GM12873 (cell line): ENCODE data around the gene SLK.

Experiments used
- CTCF ChIP-seq: IDR thresholded peaks from 2 replicates; pipeline ENCODE4 v1.5.1; 2012; ENCODE audit warnings: low read depth, mild to moderate bottlenecking, moderate library complexity, low read length, control low read depth; ENCODE audit not compliant: insufficient read depth; ENCODE audit errors: missing control alignments

SLK gene

DNA sequence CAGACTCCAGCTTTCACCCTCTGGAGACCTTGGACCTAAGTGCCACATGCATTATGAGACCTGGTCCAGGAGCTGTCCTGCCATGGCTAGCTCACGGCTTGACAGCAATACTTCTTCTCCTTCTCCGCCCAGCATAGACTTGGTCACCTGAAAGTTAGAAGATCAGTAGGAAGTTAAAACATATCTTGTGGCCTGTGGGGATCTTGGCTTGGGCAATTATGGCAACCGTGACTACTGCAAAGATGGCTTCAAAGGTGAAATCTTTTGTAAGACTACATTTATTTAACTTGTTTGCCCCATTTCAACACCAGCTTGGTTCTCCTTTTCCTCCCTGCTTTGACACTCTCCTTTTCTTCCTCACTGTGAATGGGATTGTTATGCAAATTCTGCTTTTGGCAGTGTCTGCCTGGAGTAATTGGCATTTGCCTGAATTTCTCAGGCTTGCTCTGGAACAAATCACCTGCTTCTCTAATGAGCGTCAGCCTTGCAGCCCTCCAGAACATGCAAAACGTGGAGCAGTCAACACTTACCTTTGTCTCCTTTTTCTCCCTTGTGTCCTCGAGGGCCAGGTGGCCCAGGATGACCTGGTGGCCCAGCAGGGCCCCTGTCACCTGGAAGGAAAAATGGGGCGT, 65.3 kb downstream of the SLK start:
- TF ChIP-seq CTCF = no peak

- TF ChIP-seq CTCF = no peak
Observed at GRCh38 chr10:104033401-104033930, 66.5 kb downstream of the SLK start.

GRCh38 chr10:104033966-104034365, 67.0 kb downstream of the SLK start:
- TF ChIP-seq CTCF = no peak

- no peak for TF ChIP-seq CTCF
Observed at GRCh38 chr10:104034401-104035193, 67.7 kb downstream of the SLK start.

DNA sequence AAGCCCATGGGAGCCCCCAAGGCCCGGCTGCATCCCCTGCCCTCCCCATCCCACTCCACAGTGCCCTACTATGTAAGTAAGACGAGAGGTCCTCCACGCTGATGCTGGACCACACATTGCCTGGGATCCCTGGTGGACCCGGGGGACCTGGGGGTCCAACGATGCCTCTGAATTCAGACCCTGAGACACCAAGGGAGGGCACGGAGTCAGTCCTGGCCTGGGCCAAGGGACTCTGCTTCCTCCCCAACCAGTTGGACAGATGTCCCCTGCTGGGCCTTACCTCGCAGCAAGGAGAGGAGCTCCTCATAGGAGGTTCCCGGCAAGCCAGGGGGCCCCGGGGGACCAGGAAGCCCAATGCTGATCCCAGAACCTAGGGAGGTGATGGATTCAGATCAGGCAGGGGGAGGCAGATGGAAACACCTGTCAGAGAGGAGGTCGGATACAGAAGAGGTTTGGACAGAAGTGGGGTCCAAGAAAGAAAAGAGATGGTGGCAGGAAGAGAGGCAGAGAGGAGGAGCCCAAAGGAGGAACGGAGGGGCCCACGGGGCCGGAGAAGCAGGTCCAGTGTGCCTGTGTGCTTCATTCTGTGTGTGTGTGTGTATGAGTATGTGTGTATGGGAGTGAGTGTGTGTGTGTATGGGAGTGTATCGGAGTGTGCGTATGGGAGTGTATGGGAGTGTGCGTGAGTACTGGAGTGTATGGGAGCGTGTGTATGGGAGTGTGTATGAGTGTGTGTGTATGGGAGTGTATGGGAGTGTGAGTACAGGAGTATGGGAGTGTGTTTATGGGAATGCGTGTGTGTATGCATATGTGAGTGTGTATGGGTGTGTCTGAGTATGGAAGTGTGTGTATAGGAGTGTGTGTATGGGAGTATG, 68.5 kb downstream of the SLK start:
- no peak for TF ChIP-seq CTCF

DNA sequence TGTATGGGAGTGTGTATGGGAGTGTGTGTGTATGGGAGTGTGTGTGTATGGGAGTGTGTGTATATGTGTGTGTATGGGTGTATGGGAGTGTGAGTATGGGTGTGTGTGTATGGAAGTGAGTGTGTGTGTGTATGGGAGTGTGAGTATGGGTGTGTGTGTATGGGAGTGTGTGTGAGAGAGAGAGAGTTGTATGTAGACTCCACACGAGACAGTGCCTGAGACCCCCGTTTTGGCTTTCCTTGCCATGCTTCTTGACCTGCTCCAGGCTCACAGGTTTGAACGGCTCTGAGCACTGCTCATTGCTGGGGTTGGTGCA, 69.1 kb downstream of the SLK start:
- TF ChIP-seq CTCF = no peak
